AG04450 (cell line): ENCODE results near the gene CCDC137. TPM values are rescaled to one million over a fixed set of nuclear protein-coding genes. Genes with fewer than 3 reads are reported as not detected.
"Not testable (repeated sequence)": the region's sequence is repeated elsewhere in the genome, so short reads cannot be mapped to it uniquely, and the experiment has no call there.

Experiments
- CTCF ChIA-PET: fragments of 300-600, 350-600 bp; formaldehyde crosslinking; extraction: SDS; loops from one replicate; lab custom pipeline; 2022; ENCODE audit warnings: antibody characterized with exemption, inconsistent platforms; lab: Charles Lee
- POLR2A ChIA-PET: fragments of 350-600 bp; formaldehyde crosslinking; extraction: SDS; loops from one replicate; lab custom pipeline; 2021; ENCODE audit warnings: antibody characterized with exemption, inconsistent platforms; lab: Yijun Ruan, JAX
- DNase-seq: peaks from one replicate; pipeline ENCODE4 v3.0.0-alpha.2; 2011; ENCODE audit warnings: low read depth, low spot score
- H3K27ac ChIP-seq: one replicate; pipeline ENCODE4 v1.5.1; 2012; ENCODE audit warnings: low read depth, low read length, control low read depth
- H3K27me3 ChIP-seq: one replicate; pipeline ENCODE4 v1.6.0; 2012; ENCODE audit warnings: low read length; ENCODE audit not compliant: control insufficient read depth, insufficient read depth
- H3K4me3 ChIP-seq: 2 replicates; pipeline ENCODE4 v1.5.1; 2011; ENCODE audit warnings: mild to moderate bottlenecking, low read depth, low read length, control low read depth
- H3K9me3 ChIP-seq: 2 replicates; pipeline ENCODE4 v1.5.1; 2012; ENCODE audit warnings: low read length; ENCODE audit not compliant: control insufficient read depth, insufficient read depth
- polyA plus RNA-seq: library from polyadenylated mRNA; depleted of rRNA; stranded (reverse); fragments of >200 nt; gene quantifications from 2 replicates; pipeline ENCODE4 v1.2.3, GENCODE V29; 2011
- TF ChIP-seq, protein P1 (sequence below): IDR thresholded peaks from 2 replicates; pipeline ENCODE4 v1.5.1; 2011; ENCODE audit warnings: low read depth, low read length, control low read depth, inconsistent platforms

The CCDC137 gene
- polyA plus RNA-seq, 1 experiment, result 10.7 TPM

DNA sequence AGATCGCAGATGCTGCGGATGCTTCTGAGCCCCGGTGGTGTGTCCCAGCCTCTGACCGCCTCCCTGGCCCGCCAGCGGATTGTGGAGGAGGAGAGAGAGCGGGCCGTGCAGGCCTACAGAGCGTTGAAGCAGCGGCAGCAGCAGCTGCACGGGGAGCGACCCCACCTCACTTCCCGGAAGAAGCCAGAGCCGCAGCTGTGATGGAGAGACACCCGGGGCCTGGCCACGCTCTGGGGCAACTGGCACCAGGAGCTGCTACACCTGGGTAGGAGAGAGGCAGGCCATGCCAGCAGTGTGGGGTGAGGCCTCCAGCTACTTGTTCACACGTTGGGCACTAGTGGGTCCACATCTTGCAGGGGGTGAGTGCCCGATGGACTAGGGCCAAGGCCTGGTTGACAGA is 6.0 kb downstream of the CCDC137 start:
- no peaks in the 10 kb centered on the region for H3K27me3 ChIP-seq
- CTCF ChIA-PET, result interaction anchor here (0.7 kb wide), 1 partner anchor 66 kb away, joined by 4 read pairs; no protein-coding TSS in a partner anchor
- DNase-seq, result no peak
- TF ChIP-seq, protein P1, sequence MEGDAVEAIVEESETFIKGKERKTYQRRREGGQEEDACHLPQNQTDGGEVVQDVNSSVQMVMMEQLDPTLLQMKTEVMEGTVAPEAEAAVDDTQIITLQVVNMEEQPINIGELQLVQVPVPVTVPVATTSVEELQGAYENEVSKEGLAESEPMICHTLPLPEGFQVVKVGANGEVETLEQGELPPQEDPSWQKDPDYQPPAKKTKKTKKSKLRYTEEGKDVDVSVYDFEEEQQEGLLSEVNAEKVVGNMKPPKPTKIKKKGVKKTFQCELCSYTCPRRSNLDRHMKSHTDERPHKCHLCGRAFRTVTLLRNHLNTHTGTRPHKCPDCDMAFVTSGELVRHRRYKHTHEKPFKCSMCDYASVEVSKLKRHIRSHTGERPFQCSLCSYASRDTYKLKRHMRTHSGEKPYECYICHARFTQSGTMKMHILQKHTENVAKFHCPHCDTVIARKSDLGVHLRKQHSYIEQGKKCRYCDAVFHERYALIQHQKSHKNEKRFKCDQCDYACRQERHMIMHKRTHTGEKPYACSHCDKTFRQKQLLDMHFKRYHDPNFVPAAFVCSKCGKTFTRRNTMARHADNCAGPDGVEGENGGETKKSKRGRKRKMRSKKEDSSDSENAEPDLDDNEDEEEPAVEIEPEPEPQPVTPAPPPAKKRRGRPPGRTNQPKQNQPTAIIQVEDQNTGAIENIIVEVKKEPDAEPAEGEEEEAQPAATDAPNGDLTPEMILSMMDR, result no peak
- POLR2A ChIA-PET, result no interaction called here
- no peaks in the 10 kb centered on the region; the same call in 1 of the 2 replicates for H3K9me3 ChIP-seq
- H3K4me3 ChIP-seq, result no peak overlapping the region
- H3K27ac ChIP-seq, result no peak overlapping the region

DNA sequence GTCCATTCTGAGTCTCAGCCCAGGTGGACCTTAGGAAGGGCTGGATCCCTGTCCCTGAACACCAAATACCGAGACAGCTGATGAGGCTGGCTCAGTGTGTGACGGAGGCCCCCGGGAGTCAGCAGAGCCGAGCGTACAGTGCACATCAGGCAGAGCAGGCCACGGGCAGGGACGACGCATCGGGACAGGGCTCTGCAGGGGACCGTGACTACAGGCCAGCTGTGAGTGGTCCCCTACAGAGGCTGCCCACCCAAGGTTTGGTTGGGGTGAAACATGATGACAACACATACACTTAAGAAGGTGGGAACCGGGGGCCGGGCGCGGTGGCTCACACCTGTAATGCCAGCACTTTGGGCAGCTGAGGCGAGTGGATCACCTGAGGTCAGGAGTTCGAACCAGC is 6.4 kb downstream of the CCDC137 start:
- POLR2A ChIA-PET, result no interaction called here
- TF ChIP-seq, protein P1, result no peak
- H3K9me3 ChIP-seq, result no peaks in the 10 kb centered on the region; the same call in 1 of the 2 replicates
- CTCF ChIA-PET, result interaction anchor here (0.7 kb wide), 1 partner anchor 66 kb away, joined by 4 read pairs; no protein-coding TSS in a partner anchor
- no peaks in the 10 kb centered on the region for H3K27me3 ChIP-seq
- H3K4me3 ChIP-seq, result no peak overlapping the region
- H3K27ac ChIP-seq, result no peak overlapping the region
- no peak for DNase-seq

DNA sequence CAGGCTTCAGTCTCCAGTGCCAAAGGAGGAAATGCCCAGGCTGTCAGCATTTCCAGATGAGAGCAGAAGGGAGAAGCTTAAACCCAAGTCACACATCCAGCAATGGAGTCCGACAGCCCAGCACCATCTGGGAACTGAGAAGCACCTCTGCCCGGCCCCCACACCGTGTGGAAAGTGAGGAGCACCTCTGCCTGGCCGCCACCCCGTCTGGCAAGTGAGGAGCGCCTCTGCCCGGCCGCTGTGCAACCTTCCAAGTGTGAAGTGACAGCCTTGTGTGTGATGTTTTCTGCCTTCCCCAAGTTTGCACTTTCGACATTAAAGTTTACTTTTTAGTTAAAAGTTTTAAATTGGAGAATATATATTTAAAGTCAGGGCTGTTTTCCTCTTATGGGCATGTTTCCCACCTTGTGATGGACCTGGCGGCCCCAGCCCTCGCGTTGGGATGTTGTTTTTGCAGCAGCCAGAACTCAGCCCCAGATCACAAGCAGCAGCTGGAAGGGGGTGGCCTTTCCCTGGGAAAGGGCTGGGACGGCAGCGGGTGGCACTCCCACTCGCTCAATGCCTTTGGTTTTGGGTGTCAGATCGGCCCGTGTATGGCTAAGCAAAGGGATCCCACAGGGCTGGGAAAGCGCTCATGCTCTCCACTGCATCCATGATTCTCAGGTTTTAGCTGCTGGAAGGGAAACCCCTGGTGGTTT is 7.2 kb downstream of the CCDC137 start:
- ChIA-PET POLR2A (no interaction called here), CTCF (no interaction called here)
- Histone ChIP-seq H3K27me3 (no peaks in the 10 kb centered on the region), H3K4me3 (no peak overlapping the region), H3K27ac (no peak overlapping the region), H3K9me3 (no peaks in the 10 kb centered on the region; the same call in 1 of the 2 replicates)
- TF ChIP-seq, protein P1, result no peak
- DNase-seq, result no peak

DNA sequence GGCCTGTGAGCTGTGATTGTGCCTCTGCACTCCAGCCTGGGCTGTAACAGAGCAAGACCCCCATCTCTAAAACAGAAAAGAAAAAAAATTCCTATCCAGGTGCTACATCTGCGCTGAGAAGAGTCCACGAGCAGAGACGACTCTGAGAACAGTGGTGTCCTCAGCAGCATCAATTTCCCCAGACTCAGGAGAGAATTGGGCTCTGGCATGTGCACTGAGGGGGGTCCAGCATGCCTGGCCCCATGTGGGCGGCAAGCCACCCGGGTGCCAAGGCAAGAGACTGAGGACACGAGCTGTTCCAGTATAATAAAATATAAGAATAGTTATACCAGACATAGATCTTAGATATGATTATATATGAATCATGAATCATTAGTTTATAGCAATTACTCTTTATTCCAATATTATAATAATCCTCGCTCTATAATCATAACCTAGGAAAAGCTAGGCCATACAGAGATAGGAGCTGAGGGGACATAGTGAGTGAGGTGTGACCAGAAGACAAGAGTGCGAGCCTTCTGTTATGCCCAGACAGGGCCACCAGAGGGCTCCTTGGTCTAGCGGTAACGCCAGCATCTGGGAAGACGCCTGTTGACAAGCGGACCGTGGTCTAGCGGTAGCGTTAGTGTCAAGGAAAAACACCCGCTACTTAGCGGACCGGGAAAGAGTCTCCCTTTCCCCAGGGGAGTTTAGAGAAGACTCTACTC is 9.1 kb downstream of the CCDC137 start:
- H3K9me3 ChIP-seq, H3K4me3 ChIP-seq, H3K27me3 ChIP-seq, DNase-seq, H3K27ac ChIP-seq: not testable (repeated sequence)
- ChIA-PET POLR2A (interaction anchor here (1.1 to 1.2 kb wide), 2 partner anchors 9 to 164 kb away, joined by 3 read pairs; partner anchors contain the start of genes CCDC137 and OXLD1), CTCF (interaction anchor here (0.7 to 1.1 kb wide), 3 partner anchors 9 to 195 kb away, joined by 3 to 4 read pairs (median 4); partner anchors contain the start of genes CCDC137 and OXLD1)
- TF ChIP-seq, protein P1, result peak; percentile 47

DNA sequence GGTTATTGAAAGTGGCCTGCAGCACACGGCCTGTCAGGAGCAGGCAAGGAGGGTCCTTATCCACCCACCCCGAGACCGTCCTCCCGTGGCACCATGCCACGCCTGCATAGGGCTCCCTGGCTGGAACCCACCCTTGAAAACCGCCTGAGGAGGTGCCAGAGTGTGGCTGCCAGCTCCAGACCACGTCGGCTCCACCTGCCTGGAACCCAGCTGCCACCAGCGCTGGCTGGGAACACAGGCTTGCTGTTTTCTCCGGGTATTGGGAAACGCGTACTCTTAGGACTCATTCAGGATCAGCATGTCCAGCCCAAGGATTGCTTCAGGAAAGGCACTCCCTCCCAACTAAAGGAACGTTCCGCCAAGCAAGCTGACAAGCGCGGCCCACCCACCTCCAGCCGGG is 10.4 kb downstream of the CCDC137 start:
- ChIA-PET CTCF (no interaction called here), POLR2A (no interaction called here)
- H3K27me3 ChIP-seq, result no peaks in the 10 kb centered on the region
- DNase-seq, result no peak
- no peaks in the 10 kb centered on the region; the same call in 1 of the 2 replicates for H3K9me3 ChIP-seq
- no peak overlapping the region for H3K27ac ChIP-seq
- TF ChIP-seq, protein P1, result no peak
- H3K4me3 ChIP-seq, result no peak overlapping the region
